GM23338 (cell line): Measurements from ENCODE around the gene CRYGD. TPM values are rescaled to one million over a fixed set of nuclear protein-coding genes. Genes with fewer than 3 reads are reported as not detected.

ENCODE experiments used
- ATAC-seq: fragments of 200-7000 bp; cut with Tn5 transposase; 3 replicates; pipeline ENCODE4 v1.9.1; 2020
- DNase-seq: peaks from one replicate; pipeline ENCODE4 v3.0.0-alpha.2; 2015; ENCODE audit warnings: low spot score
- H2AFZ ChIP-seq: fragments of 200-600 bp; sonication (generic); 2 replicates; pipeline ENCODE4 v1.8.0; 2016; ENCODE audit warnings: antibody characterized with exemption, mild to moderate bottlenecking, moderate library complexity
- H3F3A ChIP-seq: fragments of 200-600 bp; sonication (generic); replicated peaks from 2 replicates; pipeline ENCODE4 v1.8.0; 2017; ENCODE audit warnings: antibody characterized with exemption, mixed run types, low read depth
- H3K27ac ChIP-seq: fragments of 200-600 bp; sonication (generic); 2 replicates; pipeline ENCODE4 v1.6.1; 2016; ENCODE audit warnings: low read depth
- H3K27me3 ChIP-seq: fragments of 200-600 bp; sonication (generic); 2 replicates; pipeline ENCODE4 v1.8.0; 2016; ENCODE audit warnings: mild to moderate bottlenecking, mixed run types, moderate library complexity; ENCODE audit not compliant: insufficient read depth
- H3K36me3 ChIP-seq: fragments of 200-600 bp; sonication (generic); 2 replicates; pipeline ENCODE4 v1.8.0; 2016; ENCODE audit warnings: mild to moderate bottlenecking; ENCODE audit not compliant: insufficient read depth
- H3K4me1 ChIP-seq: fragments of 200-600 bp; sonication (generic); 2 replicates; pipeline ENCODE4 v1.8.0; 2016; ENCODE audit warnings: mild to moderate bottlenecking, moderate library complexity; ENCODE audit not compliant: insufficient read depth
- H3K4me2 ChIP-seq: fragments of 200-600 bp; sonication (generic); 2 replicates; pipeline ENCODE4 v1.7.1; 2017; ENCODE audit warnings: mixed run types
- H3K4me3 ChIP-seq: fragments of 200-600 bp; sonication (generic); 2 replicates; pipeline ENCODE4 v1.6.1; 2016; ENCODE audit warnings: mixed run types
- H3K79me2 ChIP-seq: fragments of 200-600 bp; sonication (generic); replicated peaks from 2 replicates; pipeline ENCODE4 v1.8.0; 2017; ENCODE audit warnings: mild to moderate bottlenecking; ENCODE audit not compliant: insufficient read depth
- H3K9me2 ChIP-seq: fragments of 200-600 bp; sonication (generic); 2 replicates; pipeline ENCODE4 v1.8.0; 2017; ENCODE audit not compliant: insufficient read depth
- H4K20me1 ChIP-seq: fragments of 200-600 bp; sonication (generic); replicated peaks from 2 replicates; pipeline ENCODE4 v1.8.0; 2017; ENCODE audit warnings: mild to moderate bottlenecking; ENCODE audit not compliant: insufficient read depth
- H3K27ac Mint-ChIP-seq: 2 replicates; pipeline ENCODE4 v1.8.0; 2020; ENCODE audit warnings: inconsistent platforms, mild to moderate bottlenecking, moderate library complexity, mixed read lengths
- H3K27me3 Mint-ChIP-seq: 3 replicates; pipeline ENCODE4 v1.8.0; 2022; ENCODE audit warnings: low read depth, mild to moderate bottlenecking, moderate library complexity, mixed read lengths, inconsistent platforms; ENCODE audit not compliant: insufficient read depth, poor library complexity
- H3K36me3 Mint-ChIP-seq: 3 replicates; pipeline ENCODE4 v1.8.0; 2021; ENCODE audit warnings: low read depth, mild to moderate bottlenecking, inconsistent platforms, moderate library complexity, mixed read lengths
- H3K4me1 Mint-ChIP-seq: 3 replicates; pipeline ENCODE4 v1.8.0; 2020; ENCODE audit warnings: mild to moderate bottlenecking, inconsistent platforms, mixed read lengths
- H3K4me3 Mint-ChIP-seq: 3 replicates; pipeline ENCODE4 v1.8.0; 2021; ENCODE audit warnings: moderate library complexity, mild to moderate bottlenecking, inconsistent platforms, mixed read lengths
- H3K9me3 Mint-ChIP-seq: 3 replicates; pipeline ENCODE4 v1.8.0; 2020; ENCODE audit warnings: moderate library complexity, mild to moderate bottlenecking, inconsistent platforms, mixed read lengths
- CREB1 ChIP-seq: fragments of 250-450 bp; sonication (Bioruptor Pico); IDR thresholded peaks from 2 replicates; pipeline ENCODE4 v1.5.0; 2020; ENCODE audit warnings: low read depth, mild to moderate bottlenecking, moderate library complexity
- CTCF ChIP-seq, 2 experiments: fragments of 200-600 bp in 1 of 2; sonication (generic) in 1 of 2; conservative IDR thresholded peaks; 2 replicates each; pipeline versions ENCODE4 v1.5.1 to v1.6.1; 2016 to 2017; ENCODE audit warnings: antibody characterized with exemption in 2 of 2, low read depth in 2 of 2, mild to moderate bottlenecking in 2 of 2, moderate library complexity in 1 of 2
- ETS1 ChIP-seq: IDR thresholded peaks from 2 replicates; pipeline ENCODE4 v1.6.1; 2016; ENCODE audit warnings: antibody characterized with exemption
- EZH2 ChIP-seq: fragments of 200-600 bp; sonication (generic); IDR thresholded peaks from one replicate; pipeline ENCODE4 v1.8.0; 2017; ENCODE audit warnings: antibody characterized with exemption, mild to moderate bottlenecking, low read depth; ENCODE audit not compliant: unreplicated experiment
- EZH2phosphoT487 ChIP-seq: fragments of 200-600 bp; sonication (generic); IDR thresholded peaks from one replicate; pipeline ENCODE4 v1.8.1; 2018; ENCODE audit warnings: antibody characterized with exemption; ENCODE audit not compliant: unreplicated experiment
- POLR2AphosphoS5 ChIP-seq: IDR thresholded peaks from 2 replicates; pipeline ENCODE4 v1.6.1; 2016; ENCODE audit warnings: antibody characterized with exemption, low read depth
- REST ChIP-seq: IDR thresholded peaks from one replicate; pipeline ENCODE4 v1.6.1; 2018; ENCODE audit warnings: antibody characterized with exemption; ENCODE audit not compliant: unreplicated experiment
- ZNF114 ChIP-seq: fragments of 250-450 bp; sonication (Bioruptor Pico); IDR thresholded peaks from 2 replicates; pipeline ENCODE4 v1.5.0; 2020; ENCODE audit warnings: mild to moderate bottlenecking, moderate library complexity
- ZNF331 ChIP-seq: fragments of 250-450 bp; sonication (Bioruptor Pico); IDR thresholded peaks from 2 replicates; pipeline ENCODE4 v1.5.0; 2020; ENCODE audit warnings: low read depth, mild to moderate bottlenecking, moderate library complexity
- polyA plus RNA-seq: library from polyadenylated mRNA; unstranded; fragments of >200 nt; fragmentation: Nextera tagmentation; extraction: Ambion mirVana; gene quantifications from 2 replicates; pipeline ENCODE4 v1.2.1, GENCODE V29; 2016
- total RNA-seq: library from RNA; depleted of rRNA; stranded (reverse); fragments of >200 nt; shearing (Covaris generic); gene quantifications from 2 replicates; pipeline ENCODE4 v1.2.3, GENCODE V29; 2014

CRYGD gene
- total and polyA plus RNA-seq, 2 experiments from 2014 or later, result 3.4 to 23.9 TPM

GRCh38 chr2:208077276-208077675, 47.0 kb downstream of the CRYGD start (continued):
- TF ChIP-seq CTCF (conservative IDR thresholded peaks at IDR 0.05; ENCODE audit: low read depth in 2 of 2), result no peak

GRCh38 chr2:208074610-208075356, 49.5 kb downstream of the CRYGD start:
- no peaks in the 10 kb centered on the region for H4K20me1 ChIP-seq
- Mint-ChIP-seq H3K36me3 (no peaks in the 10 kb centered on the region), H3K9me3 (no peaks in the 10 kb centered on the region; the same call in 2 of the 3 replicates), H3K27me3 (peaks cover 4% of the 10 kb centered on the region), H3K4me1 (peaks cover 22% of the 10 kb centered on the region), H3K27ac (no peak overlapping the region), H3K4me3 (no peak overlapping the region)
- H3K9me2 ChIP-seq, result peaks cover 8% of the 10 kb centered on the region; the same call in 1 of the 2 replicates
- H3F3A ChIP-seq, result no peaks in the 10 kb centered on the region
- no peaks in the 10 kb centered on the region for H3K36me3 ChIP-seq
- H3K27me3 ChIP-seq, result no peaks in the 10 kb centered on the region
- peaks cover 3% of the 10 kb centered on the region for H3K4me1 ChIP-seq
- H3K4me3 ChIP-seq, result no peak overlapping the region
- DNase-seq, result no peak
- H3K4me2 ChIP-seq, result no peak overlapping the region
- TF ChIP-seq CREB1 (CRISPR knock-in tag), result no peak
- no peak for TF ChIP-seq EZH2phosphoT487
- TF ChIP-seq ETS1, result no peak
- TF ChIP-seq REST, result no peak
- TF ChIP-seq POLR2AphosphoS5, result no peak
- no peak for TF ChIP-seq ZNF114 (CRISPR knock-in tag)
- TF ChIP-seq ZNF331, result no peak
- no peak for TF ChIP-seq EZH2
- no peak for TF ChIP-seq CTCF (conservative IDR thresholded peaks at IDR 0.05; ENCODE audit: low read depth in 2 of 2)
- no peak overlapping the region for H3K27ac ChIP-seq
- H2AFZ ChIP-seq, result peak overlapping the region; percentile 44; the same call in 1 of the 2 replicates
- no peak for ATAC-seq
- no peaks in the 10 kb centered on the region for H3K79me2 ChIP-seq
